ENCODE measurements around the gene SPINT2. TPM values are rescaled to one million over a fixed set of nuclear protein-coding genes. Genes with fewer than 3 reads are reported as not detected.

SPINT2 gene
- 1.8 and 2.2 TPM in 2 replicates for total RNA-seq

GRCh38 chr19:38264486-38265212 lies at the start of gene SPINT2:
SPINT2 (plus strand) TSS chr19:38264573; CDS start chr19:38264893, 320 bp downstream.
- H3K27me3 ChIP-seq (ENCODE audit: insufficient read depth, low read length): no peaks in the 10 kb centered on the region
- no peak for TF ChIP-seq CTCF (IDR thresholded peaks at IDR 0.05; ENCODE audit: extremely low read depth, low read depth, low read length)
- H2AFZ ChIP-seq (ENCODE audit: low read length): peak within 1 kb of the TSS; percentile 82
- H4K20me1 ChIP-seq (ENCODE audit: insufficient read depth, low read length): no peaks in the 10 kb centered on the region
- H3K4me1 ChIP-seq (ENCODE audit: insufficient read depth, low read length): peaks cover 20% of the 10 kb centered on the region
- H3K36me3 ChIP-seq (ENCODE audit: insufficient read depth, low read length): no peaks in the 10 kb centered on the region
- no peak within 1 kb of the TSS for H3K27ac ChIP-seq (ENCODE audit: low read depth, low read length)
- peak within 1 kb of the TSS; percentile 83 for H3K4me2 ChIP-seq (ENCODE audit: insufficient read depth, low read length)
- no peaks in the 10 kb centered on the region for H3K9me3 ChIP-seq (ENCODE audit: low read depth, low read length)
- H3K4me3 ChIP-seq (ENCODE audit: insufficient read depth, low read length): peak within 1 kb of the TSS; percentile 71
- no peaks in the 10 kb centered on the region for H3K79me2 ChIP-seq (ENCODE audit: insufficient read depth, low read length)
- DNase-seq (ENCODE audit: insufficient read length, low spot score, missing footprints): peak; percentile 73

DNA sequence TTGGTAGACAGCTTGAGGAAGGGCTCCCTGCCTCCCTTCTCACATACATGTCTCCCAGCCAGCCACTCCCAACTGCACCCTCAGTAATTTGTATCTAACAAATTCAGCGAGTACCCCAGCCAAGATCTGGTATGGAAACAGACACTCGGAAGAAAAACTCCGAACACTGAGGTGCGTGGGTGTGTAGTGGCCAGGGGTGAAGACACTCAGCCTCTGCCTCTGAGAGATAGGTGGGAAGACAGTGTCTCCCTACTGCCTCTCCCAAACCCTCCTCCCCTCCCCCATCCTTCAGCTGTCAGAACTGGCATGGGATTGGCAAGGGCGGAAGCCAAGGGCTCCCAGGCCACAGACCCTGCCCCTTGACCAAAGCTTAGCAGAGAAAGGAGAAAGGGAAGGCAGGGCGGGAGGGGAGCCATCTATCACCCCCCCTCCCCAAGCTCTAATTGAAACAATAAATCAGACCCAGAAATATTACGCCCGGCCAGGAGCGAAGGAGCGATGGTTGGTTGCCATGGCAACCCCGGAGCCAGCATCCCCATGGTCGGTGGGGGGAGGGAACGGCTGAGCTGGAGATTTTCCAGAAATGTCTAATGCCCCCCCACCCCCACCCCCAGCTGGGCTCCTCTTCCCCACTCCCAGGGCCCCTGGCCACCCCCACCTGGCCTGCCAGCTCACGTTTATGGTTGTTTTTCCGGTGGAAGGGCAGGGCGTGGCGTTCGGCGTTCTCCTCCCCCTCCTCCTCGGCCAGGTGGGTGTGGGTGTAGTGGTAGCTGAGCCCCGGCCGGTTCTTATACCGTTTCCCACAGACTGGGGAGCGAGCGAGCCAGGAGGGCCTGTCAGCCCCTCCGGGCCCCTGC lies 47.4 kb upstream of the SPINT2 start:
- no peak for DNase-seq (ENCODE audit: insufficient read length, low spot score, missing footprints)
- H3K9me3 ChIP-seq (ENCODE audit: low read depth, low read length): no peaks in the 10 kb centered on the region
- H3K4me1 ChIP-seq (ENCODE audit: insufficient read depth, low read length): peaks cover 12% of the 10 kb centered on the region
- no peaks in the 10 kb centered on the region for H3K36me3 ChIP-seq (ENCODE audit: insufficient read depth, low read length)
- H3K79me2 ChIP-seq (ENCODE audit: insufficient read depth, low read length): no peaks in the 10 kb centered on the region
- H2AFZ ChIP-seq (ENCODE audit: low read length): no peak overlapping the region
- no peaks in the 10 kb centered on the region for H3K27me3 ChIP-seq (ENCODE audit: insufficient read depth, low read length)
- H3K4me3 ChIP-seq (ENCODE audit: insufficient read depth, low read length): no peak overlapping the region
- H3K4me2 ChIP-seq (ENCODE audit: insufficient read depth, low read length): no peak overlapping the region
- no peak overlapping the region for H3K27ac ChIP-seq (ENCODE audit: low read depth, low read length)
- H4K20me1 ChIP-seq (ENCODE audit: insufficient read depth, low read length): no peaks in the 10 kb centered on the region
- TF ChIP-seq CTCF (IDR thresholded peaks at IDR 0.05; ENCODE audit: extremely low read depth, low read depth, low read length): no peak

GRCh38 chr19:38218204-38218603 lies 46.2 kb upstream of the SPINT2 start:
- H3K36me3 ChIP-seq (ENCODE audit: insufficient read depth, low read length): no peaks in the 10 kb centered on the region
- H3K4me2 ChIP-seq (ENCODE audit: insufficient read depth, low read length): no peak overlapping the region
- no peak overlapping the region for H3K27ac ChIP-seq (ENCODE audit: low read depth, low read length)
- H3K4me1 ChIP-seq (ENCODE audit: insufficient read depth, low read length): peaks cover 12% of the 10 kb centered on the region
- H3K4me3 ChIP-seq (ENCODE audit: insufficient read depth, low read length): no peak overlapping the region
- DNase-seq (ENCODE audit: insufficient read length, low spot score, missing footprints): no peak
- no peak overlapping the region for H2AFZ ChIP-seq (ENCODE audit: low read length)
- H3K9me3 ChIP-seq (ENCODE audit: low read depth, low read length): no peaks in the 10 kb centered on the region
- no peaks in the 10 kb centered on the region for H3K79me2 ChIP-seq (ENCODE audit: insufficient read depth, low read length)
- TF ChIP-seq CTCF (IDR thresholded peaks at IDR 0.05; ENCODE audit: extremely low read depth, low read depth, low read length): no peak
- no peaks in the 10 kb centered on the region for H4K20me1 ChIP-seq (ENCODE audit: insufficient read depth, low read length)
- no peaks in the 10 kb centered on the region for H3K27me3 ChIP-seq (ENCODE audit: insufficient read depth, low read length)

DNA sequence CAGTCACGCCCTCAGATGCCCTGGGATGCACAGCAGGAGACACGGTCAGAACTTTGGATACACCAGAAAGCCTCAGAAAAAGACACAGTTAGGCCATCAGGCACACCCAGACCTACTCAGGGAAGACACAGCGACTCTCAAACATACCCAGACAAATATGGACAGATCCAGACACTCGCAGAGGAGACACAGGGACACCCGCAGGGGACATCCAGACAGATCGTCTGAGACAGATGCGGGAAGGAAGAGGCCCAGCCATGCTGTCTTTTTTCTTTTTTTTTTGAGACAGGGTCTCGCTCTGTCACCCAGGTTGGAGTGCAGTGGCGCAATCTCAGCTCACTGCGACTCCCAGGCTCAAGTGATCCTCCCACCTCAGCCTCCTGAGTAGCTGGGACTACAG lies 45.2 kb upstream of the SPINT2 start:
- no peak for TF ChIP-seq CTCF (IDR thresholded peaks at IDR 0.05; ENCODE audit: extremely low read depth, low read depth, low read length)
- Histone ChIP-seq H3K79me2 (ENCODE audit: insufficient read depth, low read length) (no peaks in the 10 kb centered on the region), H3K27me3 (ENCODE audit: insufficient read depth, low read length) (no peaks in the 10 kb centered on the region), H2AFZ (ENCODE audit: low read length) (no peak overlapping the region), H4K20me1 (ENCODE audit: insufficient read depth, low read length) (no peaks in the 10 kb centered on the region), H3K4me2 (ENCODE audit: insufficient read depth, low read length) (no peak overlapping the region), H3K27ac (ENCODE audit: low read depth, low read length) (no peak overlapping the region), H3K4me3 (ENCODE audit: insufficient read depth, low read length) (no peak overlapping the region), H3K9me3 (ENCODE audit: low read depth, low read length) (no peaks in the 10 kb centered on the region), H3K36me3 (ENCODE audit: insufficient read depth, low read length) (no peaks in the 10 kb centered on the region), H3K4me1 (ENCODE audit: insufficient read depth, low read length) (peaks cover 5% of the 10 kb centered on the region)
- peak; percentile 59 for DNase-seq (ENCODE audit: insufficient read length, low spot score, missing footprints)

Measured in osteoblast (primary cell).